ENCODE data around the gene TMEM127. TPM values are rescaled to one million over a fixed set of nuclear protein-coding genes. Genes with fewer than 3 reads are reported as not detected.

TMEM127 gene
- total and polyA plus RNA-seq, 2 experiments from 2014 or later = 34.0 to 43.6 TPM

DNA sequence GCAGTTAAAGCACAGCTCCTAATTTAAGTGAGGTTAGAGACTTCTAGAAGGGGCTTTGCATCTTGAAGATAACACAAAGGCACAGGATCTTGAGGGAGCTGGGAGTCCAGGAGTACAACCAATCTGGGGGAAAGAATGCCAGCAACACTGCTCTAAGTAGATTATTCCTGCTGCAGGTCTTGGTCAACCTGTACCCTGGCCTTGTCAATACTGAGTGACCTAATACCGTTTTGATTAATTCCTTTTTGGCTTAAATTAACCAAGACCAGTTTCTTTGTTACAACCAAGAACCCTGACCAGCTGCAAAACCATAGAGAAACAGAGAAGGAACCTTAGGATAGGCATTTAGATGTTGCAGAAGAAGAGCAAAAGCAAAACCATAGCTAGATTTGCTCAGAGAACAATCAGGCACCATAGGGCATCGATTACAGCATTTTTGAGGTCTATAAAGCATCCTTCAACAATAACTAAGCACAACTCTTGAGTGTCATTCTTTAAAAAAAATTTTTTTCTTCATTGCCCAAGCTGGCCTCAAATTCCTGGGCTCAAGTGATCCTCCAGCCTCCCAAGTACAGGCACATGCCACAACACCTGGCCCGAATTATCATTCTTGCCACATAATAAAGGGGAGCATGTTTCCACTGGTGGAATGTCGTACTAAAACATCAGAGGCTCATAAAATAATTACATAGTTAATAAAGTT is 63.5 kb downstream of the TMEM127 start:
- Histone ChIP-seq H2AFZ (no peak overlapping the region), H3K36me3 (ENCODE audit: low read depth) (no peaks in the 10 kb centered on the region), H3K4me2 (ENCODE audit: unreplicated experiment) (peak overlapping the region; percentile 68), H3K9ac (peak overlapping the region; percentile 78; the same call in 1 of the 2 replicates), H3K79me2 (ENCODE audit: insufficient read depth) (peaks cover 99% of the 10 kb centered on the region), H3K27ac (peak overlapping the region; percentile 85), H3K9me3 (ENCODE audit: low read depth) (no peaks in the 10 kb centered on the region), H3K4me1 (ENCODE audit: insufficient read depth) (peaks cover 73% of the 10 kb centered on the region), H3K27me3 (replicated peaks; ENCODE audit: insufficient read depth) (no peaks in the 10 kb centered on the region), H3F3A (ENCODE audit: insufficient read depth) (peaks cover 60% of the 10 kb centered on the region), H3K4me3 (peak overlapping the region; percentile 12; the same call in 1 of the 2 replicates), H4K20me1 (ENCODE audit: insufficient read depth) (peaks cover 8% of the 10 kb centered on the region; the same call in 1 of the 2 replicates), H3K9me2 (ENCODE audit: insufficient read depth) (no peaks in the 10 kb centered on the region)
- WGBS, 2 experiments (ENCODE audit: low coverage in 1 of 2, low lambda C conversion rate in 2 of 2, missing lambda C conversion rate in 2 of 2) = 26 to 27% methylated on average over 4 of the region's 4 CpGs
- peak; percentile 44 for DNase-seq
- TF ChIP-seq EZH2phosphoT487 (IDR thresholded peaks at IDR 0.05; ENCODE audit: insufficient read depth, low read depth) (no peak), EZH2 (IDR thresholded peaks at IDR 0.05; ENCODE audit: insufficient read depth, poor library complexity, severe bottlenecking) (no peak)
- in situ Hi-C loops (cut with MboI) = no loop called here

DNA sequence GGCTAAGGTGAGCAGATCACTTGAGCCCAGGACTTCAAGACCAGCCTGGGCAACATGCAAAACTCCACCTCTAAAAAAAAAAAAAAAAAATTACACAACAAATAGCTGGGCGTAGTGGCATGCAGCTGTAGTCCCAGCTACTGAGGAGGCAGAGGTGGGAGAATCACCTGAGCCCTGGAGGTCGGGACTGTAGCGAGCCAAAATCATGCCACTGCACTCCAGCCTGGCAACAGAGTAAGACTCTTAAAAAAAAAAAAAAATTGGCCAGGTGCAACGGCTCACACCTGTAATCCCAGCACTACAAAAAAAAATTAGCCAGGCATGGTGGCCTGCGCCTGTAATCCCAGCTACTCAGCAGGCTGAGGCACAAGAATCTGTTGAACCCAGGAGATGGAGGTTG is 64.5 kb downstream of the TMEM127 start:
- in situ Hi-C loops (cut with MboI) = no loop called here
- Histone ChIP-seq H4K20me1 (ENCODE audit: insufficient read depth) (peaks cover 8% of the 10 kb centered on the region; the same call in 1 of the 2 replicates), H2AFZ (no peak overlapping the region), H3K4me2 (ENCODE audit: unreplicated experiment) (no peak overlapping the region), H3K4me1 (ENCODE audit: insufficient read depth) (peaks cover 66% of the 10 kb centered on the region), H3K9me2 (ENCODE audit: insufficient read depth) (no peaks in the 10 kb centered on the region), H3K9me3 (ENCODE audit: low read depth) (no peaks in the 10 kb centered on the region), H3K79me2 (ENCODE audit: insufficient read depth) (peaks cover 99% of the 10 kb centered on the region), H3K27ac (no peak overlapping the region), H3K27me3 (replicated peaks; ENCODE audit: insufficient read depth) (no peaks in the 10 kb centered on the region), H3F3A (ENCODE audit: insufficient read depth) (peaks cover 54% of the 10 kb centered on the region), H3K36me3 (ENCODE audit: low read depth) (no peaks in the 10 kb centered on the region), H3K9ac (no peak overlapping the region), H3K4me3 (no peak overlapping the region)
- no peak for DNase-seq
- no peak for TF ChIP-seq EZH2 (IDR thresholded peaks at IDR 0.05; ENCODE audit: insufficient read depth, poor library complexity, severe bottlenecking)
- no peak for TF ChIP-seq EZH2phosphoT487 (IDR thresholded peaks at IDR 0.05; ENCODE audit: insufficient read depth, low read depth)
- WGBS, 2 experiments (ENCODE audit: low coverage in 1 of 2, low lambda C conversion rate in 2 of 2, missing lambda C conversion rate in 2 of 2) = 86% methylated on average over 5 of the region's 5 CpGs

DNA sequence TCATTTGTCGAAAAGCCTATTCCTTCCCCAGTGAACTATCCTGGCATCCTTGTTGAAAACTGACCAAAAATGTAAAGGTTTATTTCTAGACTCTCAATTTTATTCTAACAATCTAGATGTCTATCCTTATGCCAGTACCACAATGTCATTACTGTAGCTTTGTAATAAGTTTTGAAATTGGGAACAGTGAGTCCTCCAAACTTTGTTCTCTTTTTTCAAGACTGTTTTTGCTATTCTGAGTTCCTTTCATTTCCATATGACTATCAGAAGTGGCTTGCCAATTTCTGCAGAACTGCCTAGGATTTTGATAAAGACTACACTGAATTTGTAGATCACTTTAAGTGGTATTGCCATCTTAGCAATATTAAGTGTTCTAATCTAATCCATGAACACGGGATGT is 66.9 kb downstream of the TMEM127 start:
- Histone ChIP-seq H3K4me2 (ENCODE audit: unreplicated experiment) (no peak overlapping the region), H4K20me1 (ENCODE audit: insufficient read depth) (peaks cover 8% of the 10 kb centered on the region; the same call in 1 of the 2 replicates), H3K9ac (no peak overlapping the region), H3K79me2 (ENCODE audit: insufficient read depth) (peaks cover 100% of the 10 kb centered on the region), H3K27me3 (replicated peaks; ENCODE audit: insufficient read depth) (no peaks in the 10 kb centered on the region), H3K36me3 (ENCODE audit: low read depth) (peaks cover 10% of the 10 kb centered on the region), H3F3A (ENCODE audit: insufficient read depth) (peaks cover 55% of the 10 kb centered on the region), H3K27ac (no peak overlapping the region), H3K9me2 (ENCODE audit: insufficient read depth) (no peaks in the 10 kb centered on the region), H2AFZ (no peak overlapping the region), H3K4me3 (no peak overlapping the region), H3K4me1 (ENCODE audit: insufficient read depth) (peaks cover 58% of the 10 kb centered on the region), H3K9me3 (ENCODE audit: low read depth) (no peaks in the 10 kb centered on the region)
- TF ChIP-seq EZH2phosphoT487 (IDR thresholded peaks at IDR 0.05; ENCODE audit: insufficient read depth, low read depth) = no peak
- no peak for TF ChIP-seq EZH2 (IDR thresholded peaks at IDR 0.05; ENCODE audit: insufficient read depth, poor library complexity, severe bottlenecking)
- WGBS, 2 experiments (ENCODE audit: low coverage in 1 of 2, low lambda C conversion rate in 2 of 2, missing lambda C conversion rate in 2 of 2) = 99 to 100% methylated on average over 2 of the region's 2 CpGs
- in situ Hi-C loops (cut with MboI) = no loop called here
- DNase-seq = no peak

Other genes starting within 250 kb of the TMEM127 start
- gene GPAT2, start 231.1 kb downstream of the TMEM127 start, total RNA-seq (2014; rRNA removed; shearing (Covaris generic)) = 0.65 and 1.0 TPM in 2 replicates
- gene GPAT2, start 231.1 kb downstream of the TMEM127 start, polyA plus RNA-seq (2016; fragmentation: Nextera tagmentation; extraction: Ambion mirVana) = 0.38 and 0.71 TPM in 2 replicates
- gene ADRA2B, start 149.4 kb downstream of the TMEM127 start, total RNA-seq (2014; rRNA removed; shearing (Covaris generic)) = not detected in 2 replicates
- gene ADRA2B, start 149.4 kb downstream of the TMEM127 start, polyA plus RNA-seq (2016; fragmentation: Nextera tagmentation; extraction: Ambion mirVana) = not detected in 2 replicates
- gene ASTL, start 127.5 kb downstream of the TMEM127 start, total RNA-seq (2014; rRNA removed; shearing (Covaris generic)) = 0.25 TPM in 1 of 2 replicates, not detected in the other
- gene ASTL, start 127.5 kb downstream of the TMEM127 start, polyA plus RNA-seq (2016; fragmentation: Nextera tagmentation; extraction: Ambion mirVana) = not detected in 2 replicates
- gene DUSP2, start 120.6 kb downstream of the TMEM127 start, total RNA-seq (2014; rRNA removed; shearing (Covaris generic)) = 2.4 and 8.8 TPM in 2 replicates
- 3.1 and 3.3 TPM in 2 replicates for gene DUSP2, start 120.6 kb downstream of the TMEM127 start, polyA plus RNA-seq (2016; fragmentation: Nextera tagmentation; extraction: Ambion mirVana)
- 120 and 129 TPM in 2 replicates for gene STARD7, start 57.2 kb downstream of the TMEM127 start, total RNA-seq (2014; rRNA removed; shearing (Covaris generic))
- 93.3 and 94.2 TPM in 2 replicates for gene STARD7, start 57.2 kb downstream of the TMEM127 start, polyA plus RNA-seq (2016; fragmentation: Nextera tagmentation; extraction: Ambion mirVana)
- 110 and 126 TPM in 2 replicates for gene CIAO1, start 228 bp upstream of the TMEM127 start, total RNA-seq (2014; rRNA removed; shearing (Covaris generic))
- 69.3 and 71.1 TPM in 2 replicates for gene CIAO1, start 228 bp upstream of the TMEM127 start, polyA plus RNA-seq (2016; fragmentation: Nextera tagmentation; extraction: Ambion mirVana)
- 30.6 and 34.2 TPM in 2 replicates for gene SNRNP200, start 39.5 kb upstream of the TMEM127 start, total RNA-seq (2014; rRNA removed; shearing (Covaris generic))
- gene SNRNP200, start 39.5 kb upstream of the TMEM127 start, polyA plus RNA-seq (2016; fragmentation: Nextera tagmentation; extraction: Ambion mirVana) = 40.5 and 41.8 TPM in 2 replicates
- gene ITPRIPL1, start 59.3 kb upstream of the TMEM127 start, total RNA-seq (2014; rRNA removed; shearing (Covaris generic)) = 0.25 and 0.32 TPM in 2 replicates
- 0.06 and 0.19 TPM in 2 replicates for gene ITPRIPL1, start 59.3 kb upstream of the TMEM127 start, polyA plus RNA-seq (2016; fragmentation: Nextera tagmentation; extraction: Ambion mirVana)
- 2.9 and 6.8 TPM in 2 replicates for gene NCAPH, start 69.8 kb upstream of the TMEM127 start, total RNA-seq (2014; rRNA removed; shearing (Covaris generic))
- gene NCAPH, start 69.8 kb upstream of the TMEM127 start, polyA plus RNA-seq (2016; fragmentation: Nextera tagmentation; extraction: Ambion mirVana) = 8.0 and 8.6 TPM in 2 replicates
- not detected in 2 replicates for gene NEURL3, start 239.4 kb upstream of the TMEM127 start, total RNA-seq (2014; rRNA removed; shearing (Covaris generic))
- not detected in 2 replicates for gene NEURL3, start 239.4 kb upstream of the TMEM127 start, polyA plus RNA-seq (2016; fragmentation: Nextera tagmentation; extraction: Ambion mirVana)